ENCODE results near the gene CHDH. TPM values are rescaled to one million over a fixed set of nuclear protein-coding genes. Genes with fewer than 3 reads are reported as not detected.

CHDH gene
- total and polyA plus RNA-seq, 2 experiments from 2014 or later = 2.3 to 6.6 TPM

- no peak for TF ChIP-seq ZNF462 (CRISPR knock-in tag; IDR thresholded peaks at IDR 0.05)
- TF ChIP-seq STAT1 (IDR thresholded peaks at IDR 0.05; ENCODE audit: unreplicated experiment) = no peak
- TF ChIP-seq EZH2phosphoT487 (IDR thresholded peaks at IDR 0.05; ENCODE audit: unreplicated experiment) = no peak
- no peak for TF ChIP-seq ZNF114 (CRISPR knock-in tag; IDR thresholded peaks at IDR 0.05)
- no peak for TF ChIP-seq JUNB (IDR thresholded peaks at IDR 0.05; ENCODE audit: unreplicated experiment)
- TF ChIP-seq NANOG (IDR thresholded peaks at IDR 0.05; ENCODE audit: borderline replicate concordance) = no peak
- no peak for TF ChIP-seq ETS1 (IDR thresholded peaks at IDR 0.05)
These were observed 30.6 kb downstream of the CHDH start (continued) for GRCh38 chr3:53815651-53816050.

- no peak for TF ChIP-seq ZNF331 (CRISPR knock-in tag; IDR thresholded peaks at IDR 0.05; ENCODE audit: low read depth)
- no peak for TF ChIP-seq ETS1 (IDR thresholded peaks at IDR 0.05)
- Histone ChIP-seq H3K79me2 (replicated peaks; ENCODE audit: insufficient read depth) (no peaks in the 10 kb centered on the region), H3K4me3 (no peak overlapping the region), H3K4me2 (no peak overlapping the region), H3F3A (replicated peaks; ENCODE audit: low read depth) (no peaks in the 10 kb centered on the region), H3K27ac (ENCODE audit: low read depth) (no peak overlapping the region), H4K20me1 (replicated peaks; ENCODE audit: insufficient read depth) (no peaks in the 10 kb centered on the region), H3K27me3 (ENCODE audit: insufficient read depth) (no peaks in the 10 kb centered on the region), H3K4me1 (ENCODE audit: insufficient read depth) (no peaks in the 10 kb centered on the region), H3K9me2 (ENCODE audit: insufficient read depth) (no peaks in the 10 kb centered on the region), H3K36me3 (ENCODE audit: insufficient read depth) (no peaks in the 10 kb centered on the region), H2AFZ (no peak overlapping the region)
- ATAC-seq = no peak
- DNase-seq (ENCODE audit: low spot score) = no peak
- Mint-ChIP-seq H3K4me1 (no peaks in the 10 kb centered on the region), H3K4me3 (no peak overlapping the region), H3K9me3 (no peaks in the 10 kb centered on the region), H3K27ac (no peak overlapping the region), H3K36me3 (ENCODE audit: low read depth) (peaks cover 11% of the 10 kb centered on the region; the same call in 1 of the 3 replicates), H3K27me3 (ENCODE audit: insufficient read depth, low read depth, poor library complexity) (peaks cover 2% of the 10 kb centered on the region)
These were observed 31.2 kb downstream of the CHDH start for GRCh38 chr3:53815067-53815466.
